NCI-H345 (cell line): ENCODE measurements around the gene RBM19.
"Not testable (repeated sequence)": the region's sequence is repeated elsewhere in the genome, so short reads cannot be mapped to it uniquely, and the experiment has no call there.

ENCODE experiments used
- DNase-seq: peaks from one replicate; lab custom pipeline; 2025; lab: John Stamatoyannopoulos, UW

RBM19 gene

DNA sequence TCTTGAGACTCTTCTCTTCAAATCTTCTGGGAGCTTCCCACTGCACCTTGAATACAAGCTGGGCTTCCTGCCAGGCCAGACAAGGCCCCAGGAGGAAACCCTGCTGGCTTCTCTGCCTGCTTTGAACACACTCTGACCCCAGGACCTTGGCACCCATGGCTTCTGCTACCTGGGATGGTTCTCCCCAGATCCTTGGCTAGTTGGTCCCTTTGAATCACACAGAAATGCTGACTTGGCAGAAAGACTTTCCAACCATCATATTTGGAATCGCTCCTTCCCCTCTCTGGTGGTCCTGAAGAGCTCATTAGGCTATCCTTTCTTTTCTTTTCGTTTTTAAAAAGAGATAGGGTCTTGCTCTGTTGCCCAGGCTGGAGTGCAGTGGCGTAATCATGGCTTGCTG, 132.7 kb downstream of the RBM19 start:
- no peak for DNase-seq

DNA sequence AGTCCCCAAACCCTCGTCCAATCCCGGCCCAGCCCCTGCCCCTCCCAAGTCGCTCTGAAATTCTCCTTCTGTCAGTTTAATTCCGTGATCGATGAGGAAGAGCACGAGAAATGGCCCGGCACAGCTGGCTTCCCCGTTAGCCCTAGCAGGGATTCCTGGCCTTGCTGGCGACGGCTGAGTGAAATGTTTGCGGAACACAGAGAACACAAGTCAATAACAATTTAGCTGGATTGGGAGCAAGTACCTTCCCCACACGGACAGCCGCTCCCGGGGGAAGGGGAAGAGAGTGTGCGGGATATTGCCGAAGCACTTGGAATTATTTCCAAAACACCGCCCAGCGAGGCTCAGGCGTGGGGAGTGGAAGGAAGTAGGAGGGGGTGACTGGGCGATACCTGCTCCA, 134.6 kb downstream of the RBM19 start:
- DNase-seq, result no peak

DNA sequence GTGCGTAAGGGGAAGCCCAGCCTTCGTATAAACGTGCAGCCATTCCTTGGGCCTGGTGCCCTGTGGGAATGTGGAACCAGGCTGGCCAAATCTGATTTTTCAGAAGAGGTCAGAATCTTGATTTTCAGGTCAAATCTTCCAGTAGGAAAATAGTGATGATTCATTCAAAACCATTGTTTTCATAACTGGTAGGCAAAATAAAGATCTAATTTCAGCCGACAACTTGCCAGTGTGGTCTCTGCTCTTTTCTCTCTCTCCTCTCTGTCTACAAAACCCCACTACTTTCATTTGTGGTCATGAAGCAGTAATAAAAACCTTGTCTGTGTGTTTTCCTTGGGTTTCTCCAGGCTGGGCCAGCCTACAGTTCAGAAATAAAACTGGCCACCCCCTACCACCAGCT, 135.1 kb downstream of the RBM19 start:
- no peak for DNase-seq

DNA sequence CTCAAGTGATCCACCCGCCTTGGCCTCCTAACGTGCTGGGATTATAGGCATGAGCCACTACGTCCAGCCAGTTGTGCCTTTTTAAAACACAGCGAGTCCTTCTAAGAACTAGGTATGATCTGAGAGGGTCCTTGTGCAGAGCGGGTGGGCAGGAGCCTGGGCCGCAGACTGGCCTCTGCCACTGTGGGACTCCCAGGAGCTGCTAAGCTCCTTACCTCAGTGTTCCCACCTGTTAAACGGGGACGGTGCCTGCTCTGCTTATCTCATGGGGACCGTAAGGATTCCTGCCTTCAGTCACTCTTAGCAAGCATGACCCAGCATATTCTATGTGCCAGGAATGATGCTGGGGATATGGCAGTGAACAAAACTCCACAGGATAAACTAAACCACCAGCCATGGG, 136.9 kb downstream of the RBM19 start:
- DNase-seq, result no peak

DNA sequence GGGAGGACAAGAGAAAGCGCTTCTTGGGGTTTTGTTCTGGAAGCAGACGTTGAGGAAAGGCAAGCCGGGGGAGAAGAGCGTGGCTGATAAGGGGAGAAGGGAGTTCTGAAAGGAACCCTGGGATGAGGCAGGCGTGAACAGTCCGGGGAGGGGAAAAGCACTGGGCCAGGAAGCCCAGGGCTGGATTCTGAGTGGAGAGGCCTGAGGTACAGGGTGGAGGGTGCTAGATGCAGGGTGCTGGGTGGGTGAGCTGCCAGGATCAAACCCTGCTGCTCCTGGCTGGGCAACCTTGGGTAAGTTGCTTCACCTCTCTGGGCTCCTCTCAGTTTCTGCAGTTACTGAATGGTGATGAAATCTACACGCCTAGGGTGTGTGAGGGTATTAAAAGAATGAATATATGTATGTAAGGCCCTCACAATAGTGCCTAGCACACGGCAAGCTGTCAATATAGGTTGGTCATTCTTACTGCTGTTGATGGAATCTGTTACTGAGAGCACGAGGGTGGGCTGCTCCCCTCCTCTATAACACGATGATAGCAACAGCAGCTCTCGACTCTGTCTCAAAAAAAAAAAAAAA, 138.5 kb downstream of the RBM19 start:
- no peak for DNase-seq

DNA sequence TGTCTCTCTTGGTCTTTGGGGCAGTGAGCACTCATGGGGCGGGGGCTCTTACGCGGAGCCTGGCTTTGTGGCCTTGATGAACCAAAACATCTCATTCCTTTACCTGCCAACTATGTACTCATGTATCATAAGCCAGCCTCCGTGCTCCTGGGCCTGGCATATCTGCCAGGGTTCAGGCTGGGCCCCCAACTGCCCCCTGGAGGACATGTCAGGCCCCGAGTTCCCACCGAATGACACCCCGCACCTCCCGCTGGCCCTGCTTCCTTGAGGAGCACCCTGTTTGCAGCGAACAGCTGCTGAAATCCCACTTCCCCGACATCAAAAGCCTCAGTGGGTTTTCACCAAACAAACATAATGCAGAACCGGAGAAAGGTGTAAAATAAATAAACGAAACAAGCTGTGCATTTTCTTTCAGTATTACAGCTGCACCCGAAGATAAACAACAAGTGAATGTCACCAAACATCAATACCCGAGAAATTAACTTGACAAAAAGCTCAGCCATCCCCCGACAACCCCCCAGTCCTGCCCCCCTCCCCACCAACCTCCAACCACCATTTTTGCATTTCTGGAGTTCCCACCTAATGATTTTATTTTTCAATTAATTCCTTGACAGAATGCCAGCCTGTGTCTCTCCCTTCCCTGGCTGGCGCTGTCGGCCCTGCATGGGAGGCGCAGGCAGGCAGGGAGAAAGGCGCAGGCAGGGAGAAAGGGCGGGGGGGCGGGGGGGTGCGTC, 139.2 kb downstream of the RBM19 start:
- DNase-seq, result no peak

DNA sequence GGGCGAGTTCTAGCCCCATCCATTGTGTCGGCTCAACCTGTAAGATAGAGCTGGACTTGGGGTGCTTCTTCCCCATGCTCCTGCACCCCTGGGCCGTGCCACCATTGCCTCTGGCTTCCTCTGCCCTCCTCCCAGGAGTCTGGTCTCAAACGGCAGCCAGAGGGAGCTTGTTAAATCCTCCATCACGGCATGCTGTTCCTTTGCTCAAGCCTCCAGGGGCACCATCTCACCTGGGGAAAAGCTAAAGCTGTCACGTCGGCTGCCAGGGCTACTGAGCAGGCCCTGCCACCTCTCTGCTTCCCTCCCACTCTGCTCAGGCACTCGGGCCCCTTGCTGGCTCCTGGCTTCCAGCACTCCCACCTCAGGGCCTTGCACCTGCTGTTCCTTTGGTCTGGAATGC, 140.4 kb downstream of the RBM19 start:
- no peak for DNase-seq

DNA sequence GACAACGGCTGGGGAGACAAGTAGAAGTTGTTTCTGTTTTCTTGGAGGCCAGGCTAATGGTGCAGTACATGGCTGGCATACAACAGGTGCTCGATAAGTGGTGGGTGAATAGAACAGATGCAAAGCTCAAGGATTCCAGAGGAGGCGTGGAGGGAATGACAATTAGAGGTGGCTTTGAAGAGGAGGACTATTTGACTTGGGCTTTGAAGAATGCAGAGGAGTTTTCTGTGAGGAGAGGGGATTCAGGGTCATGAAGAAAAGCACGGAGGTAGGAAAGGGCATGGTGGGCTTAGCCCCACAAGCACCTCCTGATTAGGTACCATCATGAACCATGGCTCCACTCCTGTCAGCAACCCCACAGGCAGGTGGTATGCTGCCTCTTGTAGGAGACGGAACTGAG, 142.3 kb downstream of the RBM19 start:
- DNase-seq, result no peak

DNA sequence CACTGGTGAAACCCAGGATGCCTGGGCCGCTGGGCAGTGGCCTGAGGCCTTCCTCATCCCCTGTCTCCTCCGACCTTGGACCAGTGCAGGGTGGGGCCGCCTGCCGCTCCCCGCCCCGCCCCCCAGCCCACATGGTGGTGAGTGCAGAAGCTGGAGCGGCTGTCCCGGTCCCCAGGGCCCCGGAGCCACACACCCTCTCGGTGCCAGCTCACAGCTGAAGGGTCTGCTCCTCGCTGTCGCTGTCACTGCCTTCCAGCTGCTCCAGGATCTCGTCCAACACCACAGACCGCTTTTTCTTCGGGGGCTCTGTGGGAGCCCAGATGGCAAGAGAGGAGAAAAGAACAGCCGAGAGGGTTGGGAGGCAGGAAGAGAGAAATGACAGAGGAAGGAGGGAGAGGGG, 143.1 kb downstream of the RBM19 start:
- DNase-seq, result no peak

DNA sequence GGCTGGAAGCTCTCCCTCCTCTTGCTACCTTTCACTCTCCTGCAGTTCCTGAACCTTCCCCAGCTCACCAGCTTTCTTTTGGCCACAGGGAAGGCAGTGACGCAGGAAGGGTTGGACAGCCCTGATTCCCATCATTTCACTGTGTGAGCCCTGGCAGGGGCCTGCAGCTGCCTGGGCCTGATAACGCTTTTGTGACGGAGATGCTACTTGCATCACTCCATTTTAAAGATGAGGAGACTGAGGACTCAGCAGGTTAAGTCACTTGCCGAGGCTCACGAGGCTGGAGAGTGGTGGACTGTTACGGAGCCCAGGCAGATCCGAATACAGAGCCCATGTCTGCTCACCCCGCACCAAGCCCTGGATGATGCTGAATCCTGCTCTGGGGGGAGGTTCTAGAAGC, 145.3 kb downstream of the RBM19 start:
- DNase-seq, result no peak

DNA sequence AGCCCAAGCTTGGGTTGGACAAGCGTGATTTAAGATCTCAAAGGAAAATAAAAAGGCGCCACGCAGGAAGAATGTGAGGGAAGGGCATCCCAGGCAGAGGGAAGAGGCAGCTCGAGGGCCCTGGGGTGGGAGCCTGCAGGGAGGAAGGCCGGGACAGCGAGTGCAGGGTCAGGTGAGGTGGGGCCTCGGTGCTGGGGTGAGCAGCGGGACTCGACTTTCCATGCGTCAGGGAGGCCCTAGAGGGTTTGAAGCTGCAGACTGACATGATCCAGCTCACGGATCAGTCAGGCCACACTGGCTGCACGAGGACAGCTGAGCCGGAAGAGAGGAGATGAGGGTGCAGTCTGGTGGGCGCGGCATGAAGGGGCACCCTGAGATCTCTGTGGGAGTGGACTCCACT, 145.8 kb downstream of the RBM19 start:
- DNase-seq, result no peak

DNA sequence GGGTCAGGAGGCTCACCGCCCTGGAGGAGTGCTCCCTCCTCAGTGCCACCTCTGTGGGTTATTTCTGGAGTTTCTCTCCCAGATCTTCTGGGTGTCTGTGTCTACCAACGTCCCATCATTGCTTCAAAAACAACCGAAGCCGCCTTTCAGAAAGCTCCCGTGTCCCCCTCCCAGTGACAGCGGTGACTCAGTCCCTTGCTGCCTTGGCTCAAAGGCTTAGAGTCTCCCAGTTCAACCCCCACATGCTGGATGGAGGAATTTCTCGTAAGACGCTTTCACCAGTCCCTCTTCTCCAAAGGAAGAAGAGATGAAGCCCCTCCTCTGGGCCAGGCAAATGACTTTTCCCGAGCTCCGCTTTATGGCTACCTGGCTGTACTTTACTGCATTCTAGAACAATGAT, 146.6 kb downstream of the RBM19 start:
- no peak for DNase-seq

DNA sequence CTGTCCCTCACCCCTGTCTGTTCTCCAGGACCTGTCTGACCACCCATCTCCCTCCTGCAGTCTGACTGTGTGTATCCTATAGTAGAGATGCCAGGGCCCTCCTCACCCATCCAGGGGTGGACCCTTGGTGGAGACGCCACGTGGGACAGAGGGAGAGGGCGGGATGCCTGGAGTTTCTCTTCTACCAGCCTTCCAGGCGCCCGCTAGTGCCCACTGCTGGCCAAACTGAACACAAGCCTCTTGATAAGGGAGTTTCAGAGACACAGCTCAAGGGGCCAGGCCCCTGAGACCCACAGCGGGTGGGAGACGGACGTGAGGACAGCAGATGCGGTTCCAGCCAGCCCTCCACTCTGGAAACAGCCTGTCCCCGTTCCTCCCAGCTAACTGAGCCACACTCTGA, 147.3 kb downstream of the RBM19 start:
- DNase-seq, result no peak

DNA sequence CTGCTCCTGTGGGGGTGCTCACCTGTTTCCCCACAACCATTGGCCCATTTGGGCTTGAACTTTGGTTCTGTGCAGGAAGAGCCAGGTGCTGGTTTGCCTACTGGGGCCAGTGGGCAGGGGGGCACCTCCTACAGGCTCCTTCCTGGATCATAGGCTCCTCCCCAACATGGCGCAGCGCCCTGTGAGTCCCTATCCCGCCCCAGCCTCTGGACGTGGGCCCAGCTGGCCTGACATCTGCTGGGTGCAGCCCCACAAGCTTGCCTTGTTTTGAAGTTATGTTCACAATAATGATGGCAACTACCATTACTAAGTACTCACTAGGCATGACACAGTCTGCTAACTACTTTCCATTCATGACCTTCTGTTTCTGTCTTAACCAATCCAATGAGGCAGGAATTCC, 147.8 kb downstream of the RBM19 start:
- no peak for DNase-seq

DNA sequence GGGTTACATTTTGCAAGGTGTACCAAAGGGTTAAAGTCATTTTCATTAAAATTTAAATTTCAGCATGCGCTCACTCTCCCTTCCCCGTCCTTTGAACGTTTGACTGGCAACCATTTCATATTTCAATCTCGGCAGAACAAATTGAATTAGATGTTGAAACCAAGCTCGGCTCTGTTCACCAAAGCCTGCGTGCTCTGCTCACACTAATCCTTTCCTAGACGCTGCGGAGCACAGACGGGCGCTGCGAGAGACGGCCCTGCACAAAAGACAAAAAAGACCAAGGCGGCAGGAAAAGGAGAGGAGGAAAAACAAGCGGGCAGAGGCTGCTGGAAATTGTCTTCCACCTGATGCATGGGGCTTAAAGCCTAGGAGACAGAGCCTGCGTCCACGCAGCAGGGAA, 149.3 kb downstream of the RBM19 start:
- no peak for DNase-seq

DNA sequence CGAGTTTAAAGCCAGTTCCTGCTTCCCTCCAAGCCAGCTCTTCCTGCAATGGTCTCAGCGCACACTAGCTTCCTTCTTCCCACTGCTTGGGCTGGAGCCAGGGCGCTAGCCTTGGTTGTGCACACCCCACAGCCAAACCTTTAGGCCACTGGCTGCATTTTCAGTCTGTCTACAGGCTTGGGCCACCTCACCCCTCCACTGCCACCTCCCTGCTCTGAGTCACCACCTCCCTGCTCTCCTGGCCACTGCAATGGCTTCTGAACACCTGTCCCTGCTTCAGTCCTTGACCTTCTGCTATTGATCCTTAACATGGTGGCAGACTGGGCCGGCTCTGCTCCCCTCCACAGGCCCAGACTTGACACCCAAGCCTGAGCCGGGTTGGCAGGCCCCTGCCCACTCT, 151.1 kb downstream of the RBM19 start:
- no peak for DNase-seq

DNA sequence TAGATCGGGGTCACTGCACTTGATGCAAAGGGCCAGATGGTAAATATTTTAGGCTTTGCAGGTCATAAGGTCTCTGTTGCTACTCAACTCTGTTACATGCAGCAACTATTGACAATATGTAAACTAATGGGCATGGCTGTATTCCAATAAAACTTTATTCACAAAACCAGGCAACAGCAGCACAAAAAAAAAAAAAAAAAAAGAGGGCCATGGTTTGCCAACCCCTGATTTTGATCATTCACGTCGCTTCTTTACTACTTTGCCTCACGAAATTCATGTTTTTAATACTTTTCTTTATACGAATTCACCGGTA, 152.9 kb downstream of the RBM19 start:
- no peak for DNase-seq

DNA sequence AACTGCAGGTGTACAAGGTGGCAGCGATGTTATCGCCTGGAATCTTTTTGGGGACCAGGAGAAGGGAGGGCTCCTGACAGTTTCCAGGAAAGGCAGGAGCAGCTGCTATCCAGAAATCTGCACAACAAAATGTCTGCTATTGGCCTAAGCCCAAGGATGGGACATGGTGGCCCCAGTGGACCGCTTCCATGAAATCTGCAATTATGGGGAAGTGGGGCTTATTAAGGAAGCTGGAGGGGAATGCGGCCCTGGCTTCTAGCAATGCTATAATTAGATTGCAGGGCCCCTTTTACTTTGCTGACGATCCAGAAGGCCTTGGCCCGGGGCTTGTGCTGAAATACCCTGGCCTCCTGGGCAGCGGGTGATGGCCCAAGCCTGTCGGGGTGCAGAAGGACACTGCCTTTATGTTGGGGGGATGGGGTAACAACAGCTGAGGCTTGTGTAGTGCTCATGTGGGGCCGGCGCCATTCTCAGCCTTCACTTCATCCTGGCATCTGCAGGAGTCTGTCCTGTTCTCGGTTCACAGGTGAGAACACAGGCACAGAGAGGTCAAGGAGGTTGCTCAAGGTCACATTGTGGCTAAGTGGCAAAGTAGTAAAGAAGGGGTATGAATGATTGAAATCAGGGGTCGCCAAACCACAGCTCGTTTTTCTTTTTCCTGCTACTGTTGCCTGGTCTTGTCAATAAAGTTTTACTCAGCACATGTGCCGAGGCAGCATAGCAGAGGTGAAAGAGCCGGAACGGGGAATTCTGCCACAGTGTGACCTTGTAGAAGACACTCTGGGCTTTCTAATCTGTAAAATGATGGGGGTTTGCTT, 153.5 kb downstream of the RBM19 start:
- no peak for DNase-seq

DNA sequence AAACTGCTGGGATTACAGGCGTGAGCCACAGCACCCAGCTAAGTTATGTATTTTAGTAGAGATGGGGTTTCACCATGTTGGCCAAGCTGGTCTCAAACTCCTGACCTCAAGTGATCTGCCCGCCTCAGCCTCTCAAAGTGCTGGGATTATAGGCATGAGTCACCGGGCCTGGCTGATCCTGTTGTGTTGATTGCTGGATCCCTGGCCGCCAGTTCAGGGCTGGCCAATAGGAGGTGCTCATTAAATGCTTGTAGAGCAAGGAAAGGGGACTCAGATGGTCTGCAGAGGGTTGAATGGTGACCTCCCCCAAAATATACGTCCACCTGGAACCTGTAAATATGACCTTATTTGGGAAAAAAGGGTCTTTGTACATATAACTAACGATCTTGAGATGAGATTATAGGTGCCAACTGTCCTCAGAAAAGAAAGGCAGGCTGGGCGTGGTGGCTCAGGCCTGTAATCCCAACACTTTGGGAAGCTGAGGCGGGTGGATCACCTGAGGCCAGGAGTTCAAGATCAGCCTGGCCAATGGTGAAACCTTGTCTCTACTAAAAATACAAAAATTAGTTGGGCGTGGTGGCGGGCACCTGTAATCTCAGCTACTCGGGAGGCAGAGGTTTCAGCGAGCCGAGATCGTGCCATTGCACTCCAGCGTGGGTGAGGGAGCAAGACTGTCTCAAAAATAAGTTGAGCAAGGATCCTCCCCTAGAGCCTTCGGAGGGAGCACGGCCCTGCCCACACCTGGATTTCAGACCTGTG, 156.5 kb downstream of the RBM19 start:
- not testable (repeated sequence) for DNase-seq

DNA sequence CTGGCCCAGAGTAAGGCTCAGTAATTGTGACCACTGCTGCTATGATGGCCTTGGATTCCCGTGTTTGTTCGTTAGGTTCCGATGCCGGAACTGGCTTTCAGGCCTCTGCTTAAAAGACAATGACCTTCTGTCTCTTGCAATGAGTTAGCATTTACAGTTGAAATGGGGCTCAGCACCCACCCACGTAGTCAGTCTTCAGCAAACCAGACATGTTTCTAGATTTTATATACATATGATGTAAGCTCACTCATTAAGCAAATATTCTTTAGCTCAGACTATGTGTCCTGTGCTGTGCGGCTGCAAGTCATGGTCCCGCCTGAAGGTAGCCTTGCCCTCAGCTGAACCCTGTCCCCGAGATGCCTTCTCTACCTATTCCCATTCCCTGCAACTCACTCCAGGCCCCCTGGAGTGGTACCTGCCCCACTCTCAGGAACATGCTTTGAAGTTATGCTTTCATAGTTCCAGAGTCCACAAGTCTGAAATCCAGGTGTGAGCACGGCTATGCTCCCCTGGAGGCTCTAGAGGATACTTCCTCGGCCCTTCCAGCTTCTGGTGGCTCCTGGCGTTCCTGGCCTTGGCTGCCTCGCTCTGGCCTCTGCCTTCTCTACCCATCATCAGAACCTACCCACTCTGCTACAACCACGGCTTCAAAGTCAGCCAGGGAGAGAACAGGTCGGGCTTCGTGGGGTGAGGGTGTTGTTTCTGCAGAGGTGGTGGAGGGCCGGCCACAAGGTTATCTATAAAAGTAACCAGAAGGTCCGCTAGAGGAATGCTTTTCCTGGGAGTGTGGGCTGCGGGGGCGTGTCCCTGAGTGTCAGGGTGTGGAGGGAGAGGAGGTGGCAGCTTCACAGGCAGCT, 157.8 kb downstream of the RBM19 start:
- no peak for DNase-seq

DNA sequence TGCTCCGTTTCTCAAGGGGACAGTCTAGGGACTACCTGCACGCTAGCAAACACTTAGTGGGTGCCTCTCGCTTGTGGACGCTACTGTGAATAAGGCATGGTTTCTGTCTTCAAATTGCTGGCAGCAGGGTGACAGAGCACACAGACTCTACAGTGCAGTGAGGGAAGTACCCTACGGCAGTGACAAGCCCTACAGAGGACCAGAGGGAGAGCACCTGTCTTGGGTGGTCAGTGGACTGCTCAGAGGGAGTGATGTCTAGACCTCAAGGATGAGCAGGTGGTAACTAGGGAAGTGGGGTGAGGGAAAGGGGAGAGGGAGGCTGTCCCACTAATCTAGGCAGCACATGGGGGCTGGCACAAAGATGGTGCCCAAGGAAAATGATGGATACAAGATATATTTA, 160.5 kb downstream of the RBM19 start:
- no peak for DNase-seq
